Common myeloid progenitor, CD34-positive (primary cell): ENCODE measurements around the gene TSPAN31.
A peak's percentile ranks its signal among the peaks of the same experiment; 100 is the strongest.

Experiments used
- CTCF ChIA-PET: fragments of 350-600 bp; sonication (Branson Sonifier 250); formaldehyde crosslinking; loops from one replicate; lab custom pipeline; 2021; ENCODE audit warnings: antibody characterized with exemption; lab: Charles Lee
- POLR2A ChIA-PET: fragments of 350-600 bp; sonication (Branson Sonifier 250); formaldehyde crosslinking; loops from one replicate; lab custom pipeline; 2021; ENCODE audit warnings: antibody characterized with exemption; lab: Charles Lee
- DNase-seq, 3 donors: peaks; one replicate each; pipeline versions ENCODE4 v3.0.0 to v3.0.0-alpha.2; 2013
- H3K27ac ChIP-seq, 2 experiments: 1 replicate in 1 of 2; 2 replicates in 1 of 2; pipeline ENCODE4 v1.7.0; 2013; ENCODE audit warnings: inconsistent platforms in 2 of 2, low read length in 2 of 2, mild to moderate bottlenecking in 2 of 2, low read depth in 1 of 2, moderate library complexity in 1 of 2; ENCODE audit not compliant: severe bottlenecking in 2 of 2, insufficient read depth in 1 of 2, poor library complexity in 1 of 2
- H3K27me3 ChIP-seq, 5 experiments: replicated peaks in 2 of 5; 1 replicate in 3 of 5; 2 replicates in 2 of 5; pipeline versions ENCODE4 v1.6.1 to v1.7.0; 2013; ENCODE audit warnings: low read length in 4 of 5, mild to moderate bottlenecking in 2 of 5, moderate library complexity in 2 of 5, inconsistent platforms in 1 of 5; ENCODE audit not compliant: insufficient read depth in 5 of 5, control insufficient read depth in 4 of 5
- H3K36me3 ChIP-seq, 4 experiments: 1 replicate in 2 of 4; 2 replicates in 2 of 4; pipeline versions ENCODE4 v1.6.1 to v1.7.0; 2013; ENCODE audit warnings: low read length in 3 of 4, control low read depth in 1 of 4, mild to moderate bottlenecking in 1 of 4; ENCODE audit not compliant: control insufficient read depth in 4 of 4, insufficient read depth in 4 of 4
- H3K4me1 ChIP-seq, 4 experiments: 1 replicate in 3 of 4; 2 replicates in 1 of 4; pipeline versions ENCODE4 v1.6.1 to v1.7.1; 2013; ENCODE audit warnings: low read length in 3 of 4, mild to moderate bottlenecking in 3 of 4, control low read depth in 1 of 4, inconsistent platforms in 1 of 4, moderate library complexity in 1 of 4; ENCODE audit not compliant: control insufficient read depth in 4 of 4, insufficient read depth in 4 of 4; ENCODE audit errors: control extremely low read depth in 1 of 4
- H3K4me3 ChIP-seq, 7 experiments: 1 replicate in 4 of 7; 2 replicates in 3 of 7; pipeline versions ENCODE4 v1.5.1 to v1.7.0; 2013; ENCODE audit warnings: mild to moderate bottlenecking in 7 of 7, low read length in 6 of 7, moderate library complexity in 6 of 7, inconsistent platforms in 2 of 7, low read depth in 2 of 7, control low read depth in 1 of 7; ENCODE audit not compliant: insufficient read depth in 4 of 7, control insufficient read depth in 1 of 7; ENCODE audit errors: extremely low read depth in 1 of 7
- H3K9me3 ChIP-seq, 5 experiments: 1 replicate in 4 of 5; 2 replicates in 1 of 5; pipeline versions ENCODE4 v1.6.1 to v1.7.1; 2013; ENCODE audit warnings: low read length in 4 of 5, mild to moderate bottlenecking in 2 of 5, inconsistent platforms in 1 of 5, low read depth in 1 of 5, moderate library complexity in 1 of 5; ENCODE audit not compliant: control insufficient read depth in 4 of 5, insufficient read depth in 2 of 5; ENCODE audit errors: control extremely low read depth in 1 of 5
- WGBS: methylation state at CpG from one replicate; pipeline ENCODE4 v1.1.5; 2013; ENCODE audit not compliant: insufficient coverage; 5-methylcytosine and 5-hydroxymethylcytosine counted together

Gene TSPAN31

GRCh38 chr12:57777911-57778310 lies 33.1 kb downstream of the TSPAN31 start:
- Histone ChIP-seq H3K4me1 (peaks cover 9 to 28% (median 22%) of the 10 kb centered on the region in 4 experiments), H3K36me3 (peaks cover 0 to 12% (median 2%) of the 10 kb centered on the region in 4 experiments), H3K27me3 (no peaks in the 10 kb centered on the region), H3K4me3 (no peak overlapping the region), H3K27ac (no peak overlapping the region), H3K9me3 (no peaks in the 10 kb centered on the region)
- ChIA-PET CTCF (interaction anchor here (0.9 to 10.4 kb wide), 4 partner anchors 16 to 125 kb away, joined by 3 to 74 read pairs (median 6); no protein-coding TSS in a partner anchor), POLR2A (no interaction called here)
- no peak for DNase-seq
- WGBS, result 100% methylated on average over 4 of the region's 7 CpGs

GRCh38 chr12:57779736-57780135 lies 34.9 kb downstream of the TSPAN31 start:
- H3K27ac ChIP-seq, result no peak overlapping the region
- WGBS, result 100% methylated on average over 1 of the region's 1 CpG
- POLR2A ChIA-PET, result no interaction called here

GRCh38 chr12:57780284-57780897 lies 35.6 kb downstream of the TSPAN31 start:
- Histone ChIP-seq H3K36me3 (peaks cover 0 to 16% (median 5%) of the 10 kb centered on the region in 4 experiments), H3K27me3 (no peaks in the 10 kb centered on the region), H3K9me3 (no peaks in the 10 kb centered on the region), H3K27ac (no peak overlapping the region), H3K4me3 (no peak overlapping the region), H3K4me1 (peaks cover 9 to 34% (median 31%) of the 10 kb centered on the region in 4 experiments)
- CTCF ChIA-PET, result interaction anchor here (0.9 to 10.4 kb wide), 7 partner anchors 8 to 123 kb away, joined by 3 to 74 read pairs (median 5); partner anchors contain the start of genes CYP27B1, EEF1AKMT3, METTL1 and TSPAN31
- POLR2A ChIA-PET, result no interaction called here
- no peak for DNase-seq
- WGBS, result 100% methylated on average over 2 of the region's 4 CpGs

More at GRCh38 chr12:57779736-57780135, 34.9 kb downstream of the TSPAN31 start:
- CTCF ChIA-PET, result interaction anchor here (0.6 to 10.4 kb wide), 6 partner anchors 18 to 443 kb away, joined by 3 to 74 read pairs (median 4); no protein-coding TSS in a partner anchor
- H3K4me1 ChIP-seq, result peaks cover 9 to 34% (median 31%) of the 10 kb centered on the region in 4 experiments
- peaks cover 0 to 16% (median 2%) of the 10 kb centered on the region in 4 experiments for H3K36me3 ChIP-seq
- no peaks in the 10 kb centered on the region for H3K9me3 ChIP-seq
- DNase-seq, result no peak
- no peaks in the 10 kb centered on the region for H3K27me3 ChIP-seq
- no peak overlapping the region for H3K4me3 ChIP-seq

- peaks cover 2 to 24% (median 9%) of the 10 kb centered on the region in 4 experiments for H3K36me3 ChIP-seq
- POLR2A ChIA-PET, result interaction anchor here (0.7 kb wide), 1 partner anchor 29 kb away, joined by 3 read pairs; the partner anchor contains the start of gene CDK4
- H3K27ac ChIP-seq, result no peak overlapping the region
- H3K9me3 ChIP-seq, result no peaks in the 10 kb centered on the region
- no peaks in the 10 kb centered on the region for H3K27me3 ChIP-seq
- 80% methylated on average over 1 of the region's 3 CpGs for WGBS
- peak in 1 of 3 donors; percentile 17 for DNase-seq
- H3K4me1 ChIP-seq, result peaks cover 9 to 34% (median 31%) of the 10 kb centered on the region in 4 experiments
- CTCF ChIA-PET, result interaction anchor here (0.7 to 10.4 kb wide), 13 partner anchors 9 to 122 kb away, joined by 3 to 74 read pairs (median 5); partner anchors contain the start of genes CYP27B1, EEF1AKMT3, METTL1 and TSPAN31
- no peak overlapping the region for H3K4me3 ChIP-seq
Measured at GRCh38 chr12:57781244-57781643, 36.4 kb downstream of the TSPAN31 start.

GRCh38 chr12:57781801-57782200 lies 37.0 kb downstream of the TSPAN31 start:
- DNase-seq, result peak in 2 of 3 donors; percentile 24 to 37
- H3K27me3 ChIP-seq, result no peaks in the 10 kb centered on the region
- CTCF ChIA-PET, result interaction anchor here (0.7 to 10.4 kb wide), 11 partner anchors 9 to 117 kb away, joined by 3 to 74 read pairs (median 5); partner anchors contain the start of genes CYP27B1, EEF1AKMT3 and METTL1
- WGBS, result 90% methylated on average over 2 of the region's 2 CpGs
- peaks cover 9 to 34% (median 31%) of the 10 kb centered on the region in 4 experiments for H3K4me1 ChIP-seq
- peak overlapping the region in 1 of 7 experiments; percentile 96 for H3K4me3 ChIP-seq
- H3K36me3 ChIP-seq, result peaks cover 6 to 30% (median 14%) of the 10 kb centered on the region in 4 experiments
- POLR2A ChIA-PET, result interaction anchor here (0.7 kb wide), 1 partner anchor 30 kb away, joined by 3 read pairs; the partner anchor contains the start of gene CDK4
- no peaks in the 10 kb centered on the region for H3K9me3 ChIP-seq
- H3K27ac ChIP-seq, result no peak overlapping the region

GRCh38 chr12:57782243-57782607 lies 37.4 kb downstream of the TSPAN31 start:
- ChIA-PET CTCF (interaction anchor here (1.0 to 2.7 kb wide), 13 partner anchors 11 to 153 kb away, joined by 3 to 18 read pairs (median 5); no protein-coding TSS in a partner anchor), POLR2A (interaction anchor here (1.3 kb wide), 1 partner anchor 10 kb away, joined by 8 read pairs; the partner anchor contains the start of genes EEF1AKMT3 and METTL1)
- H3K4me1 ChIP-seq, result peaks cover 9 to 34% (median 31%) of the 10 kb centered on the region in 4 experiments
- no peak overlapping the region for H3K27ac ChIP-seq
- H3K9me3 ChIP-seq, result no peaks in the 10 kb centered on the region
- H3K27me3 ChIP-seq, result no peaks in the 10 kb centered on the region
- H3K4me3 ChIP-seq, result peak overlapping the region in 6 of 7 experiments; percentile 93 to 100 (median 98)
- WGBS, result no CpG with 5 or more reads among the region's 4 CpGs
- H3K36me3 ChIP-seq, result peaks cover 8 to 34% (median 18%) of the 10 kb centered on the region in 4 experiments
- DNase-seq, result no peak
